Esophagus squamous epithelium (tissue), 4 donors: ENCODE data around the gene IL27RA.

Experiments used
- CTCF ChIP-seq, 6 experiments: fragments of 450-650 bp in 4 of 6; fragments of 200-600 bp in 2 of 6; sonication (generic) in 2 of 6; IDR thresholded peaks; one replicate each; pipeline ENCODE4 v1.5.1; 2016 to 2019; ENCODE audit warnings: antibody characterized with exemption in 6 of 6, mild to moderate bottlenecking in 4 of 6, moderate library complexity in 4 of 6
- POLR2A ChIP-seq, 4 donors: fragments of 450-650 bp; IDR thresholded peaks; one replicate each; pipeline ENCODE4 v1.6.1; 2017; ENCODE audit warnings: antibody characterized with exemption in 4 of 4, mild to moderate bottlenecking in 4 of 4, moderate library complexity in 3 of 4

DNA sequence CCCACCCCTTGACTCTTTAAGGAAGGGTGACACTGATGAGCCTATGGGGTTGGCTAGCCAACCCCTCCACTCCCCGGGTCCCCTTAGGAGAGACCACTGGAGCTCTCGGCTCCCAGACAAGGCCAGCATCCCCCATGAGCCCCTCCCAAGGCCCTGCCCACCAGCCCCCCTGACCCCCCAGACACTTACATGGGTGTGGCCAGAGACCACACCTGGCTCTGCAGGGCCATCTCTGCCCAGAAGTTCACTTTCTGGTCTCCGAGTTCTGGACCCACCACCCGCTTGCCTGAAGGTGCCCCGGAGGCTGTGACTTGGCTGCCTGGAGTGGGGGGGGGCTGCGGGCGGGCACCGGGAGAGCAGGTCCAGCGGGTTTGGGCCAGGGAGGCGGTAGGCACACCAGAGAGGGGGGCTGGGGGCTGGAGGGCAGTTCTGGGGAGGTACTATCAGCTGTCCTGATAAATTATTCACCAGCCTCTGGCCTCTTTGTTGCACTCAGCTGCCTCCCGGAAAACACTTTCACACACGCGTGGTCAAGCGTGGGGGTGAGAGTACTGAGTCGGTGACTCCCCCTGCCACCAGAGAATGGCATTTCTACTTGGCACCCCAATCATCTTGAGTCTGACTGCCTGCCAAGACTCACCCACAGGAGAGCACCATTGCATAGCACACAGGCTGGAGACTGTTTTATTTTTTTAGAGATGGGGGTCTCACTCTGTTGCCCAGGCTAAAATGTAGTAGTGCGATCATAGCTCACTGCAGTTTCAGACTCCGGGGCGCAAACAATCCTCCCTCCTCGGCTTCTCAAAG is 30.4 kb downstream of the IL27RA start, which contains the start of gene PALM3:
- TF ChIP-seq CTCF (IDR thresholded peaks at IDR 0.05) (no peak), POLR2A (IDR thresholded peaks at IDR 0.05) (no peak)
